Renal cortex interstitium (tissue), 11 donors: ENCODE measurements around the gene SCNM1. TPM values are rescaled to one million over a fixed set of nuclear protein-coding genes. Genes with fewer than 3 reads are reported as not detected.

Source experiments
- DNase-seq, 11 donors: peaks; one replicate each; pipeline ENCODE4 v3.0.0-alpha.2; 2013; ENCODE audit warnings: low read depth in 9 of 11, low spot score in 4 of 11; ENCODE audit errors: extremely low read depth in 1 of 11
- polyA plus RNA-seq, 3 donors: library from polyadenylated mRNA; unstranded; fragments of 120-200 nt; gene quantifications; one replicate each; pipeline ENCODE4 v1.2.1, GENCODE V29; 2013; ENCODE audit not compliant: insufficient read length in 3 of 3

The SCNM1 gene
- polyA plus RNA-seq, 3 donors = 38.4 to 45.2 (median 40.1) TPM

- no peak for DNase-seq
Observed at GRCh38 chr1:151213560-151213959, 47.6 kb downstream of the SCNM1 start.

Other genes starting within 250 kb of the SCNM1 start
- gene SETDB1, start 239.8 kb upstream of the SCNM1 start, polyA plus RNA-seq = 10 to 100 TPM; 75.3 to 91.8 (median 85.4) TPM
- 100 to 1,000 TPM; 296 to 301 (median 300) TPM for gene CERS2, start 191.3 kb upstream of the SCNM1 start, polyA plus RNA-seq
- 10 to 100 TPM; 14.3 to 18.9 (median 14.6) TPM for gene ANXA9, start 183.9 kb upstream of the SCNM1 start, polyA plus RNA-seq
- 10 to 100 TPM; 38.9 to 58.3 (median 39.3) TPM for gene MINDY1, start 159.2 kb upstream of the SCNM1 start, polyA plus RNA-seq
- gene PRUNE1, start 157.7 kb upstream of the SCNM1 start, polyA plus RNA-seq = 10 to 100 TPM; 42.4 to 48.7 (median 42.8) TPM
- 1 to 10 TPM; 1.6 to 3.6 (median 2.7) TPM for gene BNIPL, start 129.6 kb upstream of the SCNM1 start, polyA plus RNA-seq
- 10 to 100 TPM in 2 of 3 donors, 1 to 10 TPM in 1; 9.1 to 14.0 (median 11.8) TPM for gene C1orf56, start 118.4 kb upstream of the SCNM1 start, polyA plus RNA-seq
- gene CDC42SE1, start 106.5 kb upstream of the SCNM1 start, polyA plus RNA-seq = 10 to 100 TPM; 73.0 to 82.3 (median 75.4) TPM
- 10 to 100 TPM; 22.6 to 26.7 (median 24.7) TPM for gene MLLT11, start 105.7 kb upstream of the SCNM1 start, polyA plus RNA-seq
- gene GABPB2, start 95.4 kb upstream of the SCNM1 start, polyA plus RNA-seq = 10 to 100 TPM; 10.5 to 15.8 (median 15.4) TPM
- gene SEMA6C, start 19.5 kb upstream of the SCNM1 start, polyA plus RNA-seq = 10 to 100 TPM; 29.8 to 34.5 (median 29.9) TPM
- gene TNFAIP8L2, start 9.5 kb upstream of the SCNM1 start, polyA plus RNA-seq = 1 to 10 TPM; 1.0 to 1.5 (median 1.3) TPM
- gene LYSMD1, start 242 bp upstream of the SCNM1 start, polyA plus RNA-seq = 10 to 100 TPM; 16.4 to 20.1 (median 19.0) TPM
- gene TMOD4, start 9.8 kb downstream of the SCNM1 start, polyA plus RNA-seq = 1 to 10 TPM; 1.0 to 2.0 (median 1.4) TPM
- 10 to 100 TPM; 63.9 to 81.9 (median 68.9) TPM for gene VPS72, start 24.1 kb downstream of the SCNM1 start, polyA plus RNA-seq
- gene PIP5K1A, start 32.4 kb downstream of the SCNM1 start, polyA plus RNA-seq = 10 to 100 TPM; 61.9 to 79.7 (median 73.5) TPM
- gene PSMD4, start 88.6 kb downstream of the SCNM1 start, polyA plus RNA-seq = 100 to 1,000 TPM; 160 to 185 (median 174) TPM
- 10 to 100 TPM; 20.4 to 27.1 (median 25.2) TPM for gene ZNF687, start 116.2 kb downstream of the SCNM1 start, polyA plus RNA-seq
- 10 to 100 TPM; 62.6 to 67.6 (median 65.7) TPM for gene PI4KB, start 161.3 kb downstream of the SCNM1 start, polyA plus RNA-seq
- gene RFX5, start 181.1 kb downstream of the SCNM1 start, polyA plus RNA-seq = 10 to 100 TPM; 39.4 to 47.0 (median 45.2) TPM
- 10 to 100 TPM; 42.1 to 55.9 (median 52.7) TPM for gene SELENBP1, start 206.6 kb downstream of the SCNM1 start, polyA plus RNA-seq
- 100 to 1,000 TPM; 248 to 269 (median 260) TPM for gene PSMB4, start 233.4 kb downstream of the SCNM1 start, polyA plus RNA-seq